ENCODE measurements around the gene ARID1B.

Gene ARID1B

DNA sequence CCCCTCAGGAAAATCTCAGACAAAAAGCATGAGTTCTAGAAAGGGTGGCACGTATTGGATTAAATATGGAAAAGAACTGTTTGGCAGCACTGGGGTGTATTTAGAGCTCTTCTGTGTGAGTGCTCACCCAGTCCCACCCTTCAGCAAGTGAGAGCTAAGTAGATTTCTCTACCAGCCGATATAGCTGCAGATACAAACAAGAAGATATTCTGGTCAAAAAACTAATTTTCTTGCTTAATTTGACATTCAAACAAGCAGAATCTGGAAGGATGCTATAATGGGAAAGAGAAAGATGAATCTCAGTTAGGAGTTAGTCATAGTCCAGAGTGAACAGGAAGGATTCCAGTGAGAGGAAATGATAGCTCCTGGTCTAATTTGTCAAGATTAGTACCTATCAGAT is 314.1 kb downstream of the ARID1B start:
- DNase-seq = no peak

DNA sequence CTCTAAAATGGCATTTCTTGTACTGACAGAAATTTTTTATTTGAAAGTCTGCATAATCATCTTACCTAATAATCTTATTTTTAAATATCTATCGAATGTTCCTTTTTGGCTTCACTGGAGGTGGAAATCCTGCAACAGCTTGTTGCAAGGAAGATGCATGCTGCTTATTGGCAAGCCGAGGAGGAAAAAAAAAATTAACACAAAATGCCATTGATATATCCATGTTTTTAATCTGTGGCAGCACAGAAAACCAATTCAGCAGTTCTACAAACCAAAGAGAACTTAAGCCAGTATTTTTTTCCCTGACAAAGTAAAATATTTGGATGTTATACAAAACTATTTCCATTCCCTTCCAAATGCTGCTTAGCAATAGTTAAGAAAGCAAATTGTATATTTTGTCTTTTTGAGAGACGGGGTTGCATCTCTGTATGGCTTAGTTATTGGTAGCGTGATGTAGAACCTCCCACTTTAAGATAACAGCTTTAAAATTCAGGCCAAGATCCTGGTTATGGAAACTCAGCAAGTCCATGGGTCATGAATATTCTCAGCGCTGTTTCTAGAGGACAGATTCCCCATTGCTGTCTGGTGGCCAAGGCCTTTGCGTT is 314.8 kb downstream of the ARID1B start:
- DNase-seq = no peak

DNA sequence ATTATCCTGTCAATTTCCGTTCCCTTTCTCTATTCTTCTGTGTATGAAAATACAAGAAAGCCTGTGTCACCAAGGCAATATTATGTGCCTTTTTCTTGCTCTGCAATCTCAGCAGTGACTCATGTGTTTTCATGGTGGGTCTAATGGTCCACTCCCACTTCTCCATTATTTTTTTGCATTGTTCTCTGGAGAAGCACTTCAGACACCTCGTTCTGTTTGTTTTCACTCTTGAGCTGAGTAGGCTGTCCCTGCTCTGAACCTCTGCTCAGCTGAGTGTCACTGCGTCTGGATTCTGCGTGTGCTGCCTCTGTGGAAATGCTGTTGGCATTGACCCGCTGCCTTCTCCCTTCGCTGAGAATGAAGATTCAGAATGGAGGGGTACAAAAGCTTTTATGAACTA is 315.6 kb downstream of the ARID1B start:
- peak; percentile 45 for DNase-seq

GRCh38 chr6:157093536-157093935 is 316.4 kb downstream of the ARID1B start:
- DNase-seq = no peak

- no peak for DNase-seq
Measured at GRCh38 chr6:157094038-157094437, 316.9 kb downstream of the ARID1B start.

GRCh38 chr6:157095084-157095483 is 317.9 kb downstream of the ARID1B start:
- DNase-seq = no peak

- no peak for DNase-seq
Measured at GRCh38 chr6:157095569-157095968, 318.4 kb downstream of the ARID1B start.

DNA sequence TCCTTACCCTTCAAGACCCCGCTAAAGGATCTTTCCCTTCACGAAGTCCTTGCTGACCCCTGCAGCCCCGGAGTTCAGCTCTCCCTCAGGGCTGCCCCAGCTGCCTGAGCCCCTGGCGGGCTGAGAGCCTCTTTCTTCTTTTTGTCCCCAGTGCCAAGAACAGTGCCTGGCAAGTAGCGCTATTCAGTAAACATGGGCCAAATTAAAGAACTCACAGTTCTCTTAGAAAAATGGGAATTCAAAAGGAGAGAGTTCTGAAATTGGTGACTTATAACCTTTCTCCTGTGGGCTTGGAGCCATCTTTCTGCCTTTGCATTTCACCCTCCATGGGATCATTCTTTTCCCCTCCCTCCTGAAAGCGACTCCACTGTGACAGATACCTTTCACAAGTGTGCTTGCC is 318.9 kb downstream of the ARID1B start:
- DNase-seq = no peak

- DNase-seq = no peak
Measured at GRCh38 chr6:157096522-157096921, 319.3 kb downstream of the ARID1B start.

GRCh38 chr6:157097255-157097955 is 320.2 kb downstream of the ARID1B start:
- DNase-seq = peak; percentile 48

GRCh38 chr6:157098999-157099398 is 321.8 kb downstream of the ARID1B start:
- no peak for DNase-seq

DNA sequence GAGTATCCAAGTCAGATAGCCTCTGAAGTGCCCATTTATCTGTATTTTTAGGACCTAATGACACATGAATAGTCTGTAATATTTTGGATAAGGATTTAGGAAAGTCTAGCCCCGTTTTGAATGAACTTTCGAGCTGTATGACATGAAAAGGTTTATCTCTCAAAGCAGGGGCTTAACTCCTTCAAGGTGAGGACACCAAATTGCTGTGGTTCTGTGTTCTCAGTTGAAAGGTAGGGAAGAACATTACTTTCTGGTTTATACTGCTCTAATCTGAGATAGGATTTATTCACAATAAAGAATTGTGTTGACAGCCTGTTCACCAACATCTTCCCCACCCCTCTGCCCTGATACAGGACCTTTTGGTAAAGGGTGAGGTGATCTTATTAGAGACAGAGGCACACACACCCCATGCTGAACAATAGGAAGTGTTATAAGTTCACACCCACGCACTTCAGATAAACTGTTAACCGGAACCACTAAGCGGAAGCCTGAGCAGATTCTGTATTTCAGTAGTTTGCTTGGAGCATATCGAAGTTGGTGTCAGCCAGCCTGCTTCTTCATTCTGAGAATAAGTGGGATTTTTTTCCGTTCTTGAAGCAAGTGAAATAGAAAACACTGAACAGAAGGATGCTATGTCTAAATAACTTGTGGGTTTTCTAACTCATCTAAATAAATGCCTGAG is 322.9 kb downstream of the ARID1B start:
- DNase-seq = no peak

DNA sequence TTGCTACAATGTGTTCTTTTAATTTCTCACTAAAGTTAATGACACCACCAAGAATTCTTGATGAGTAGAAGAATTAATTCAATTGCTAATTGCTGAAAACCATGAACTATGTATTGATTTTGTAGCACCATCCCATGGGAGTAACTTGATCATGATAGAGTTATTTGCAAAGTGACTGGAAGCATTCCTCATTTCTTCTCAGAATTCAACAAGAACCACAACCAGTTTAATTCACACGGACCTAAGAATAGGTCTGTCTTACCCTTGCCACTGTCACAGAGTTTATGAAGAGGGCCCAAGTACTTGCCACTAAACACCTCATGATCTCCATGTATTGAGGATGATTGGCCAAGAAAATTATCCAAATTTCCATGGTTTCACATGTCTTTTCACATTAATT is 324.0 kb downstream of the ARID1B start:
- DNase-seq = no peak

- no peak for DNase-seq
Measured at GRCh38 chr6:157104803-157105202, 327.6 kb downstream of the ARID1B start.

- no peak for DNase-seq
Measured at GRCh38 chr6:157106487-157106886, 329.3 kb downstream of the ARID1B start.

GRCh38 chr6:157107571-157107914 is 330.4 kb downstream of the ARID1B start:
- DNase-seq = no peak

DNA sequence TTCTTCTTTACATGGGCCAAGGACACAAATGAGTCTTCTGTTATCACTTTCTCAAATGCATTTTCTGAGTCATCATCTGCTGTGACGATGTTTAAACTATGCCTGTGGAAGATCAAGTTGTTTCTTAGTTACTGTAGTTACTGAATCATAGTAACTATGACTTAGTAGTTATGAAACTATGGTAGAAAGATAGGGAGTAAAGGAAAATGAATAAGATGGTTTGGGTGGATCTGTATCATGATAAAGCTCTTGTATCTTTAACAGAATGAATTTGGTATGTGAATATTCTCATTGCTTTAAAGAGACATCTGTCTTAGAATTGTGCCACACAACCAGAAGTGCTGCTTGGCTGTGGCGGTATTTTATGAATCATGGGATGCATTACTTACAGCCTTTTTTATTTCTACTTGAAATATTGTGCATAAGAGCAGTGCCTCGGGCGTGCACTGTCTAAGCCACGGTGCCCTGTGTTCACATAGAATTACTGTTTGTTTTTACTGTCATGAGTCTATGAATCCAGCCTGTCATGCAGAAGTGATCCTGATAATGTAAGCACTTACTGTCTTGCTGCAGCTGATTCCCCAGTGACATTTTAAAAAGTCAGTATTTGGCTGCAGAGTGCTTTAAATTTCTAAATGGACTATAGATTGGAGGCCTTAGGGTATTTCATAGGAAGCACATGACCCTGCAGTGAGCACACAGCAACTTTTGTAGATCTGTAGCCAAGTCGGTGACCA is 330.9 kb downstream of the ARID1B start:
- no peak for DNase-seq

GRCh38 chr6:157108923-157109322 is 331.7 kb downstream of the ARID1B start:
- no peak for DNase-seq

- DNase-seq = no peak
Measured at GRCh38 chr6:157110607-157111006, 333.4 kb downstream of the ARID1B start.

- no peak for DNase-seq
Measured at GRCh38 chr6:157113389-157113788, 336.2 kb downstream of the ARID1B start.

DNA sequence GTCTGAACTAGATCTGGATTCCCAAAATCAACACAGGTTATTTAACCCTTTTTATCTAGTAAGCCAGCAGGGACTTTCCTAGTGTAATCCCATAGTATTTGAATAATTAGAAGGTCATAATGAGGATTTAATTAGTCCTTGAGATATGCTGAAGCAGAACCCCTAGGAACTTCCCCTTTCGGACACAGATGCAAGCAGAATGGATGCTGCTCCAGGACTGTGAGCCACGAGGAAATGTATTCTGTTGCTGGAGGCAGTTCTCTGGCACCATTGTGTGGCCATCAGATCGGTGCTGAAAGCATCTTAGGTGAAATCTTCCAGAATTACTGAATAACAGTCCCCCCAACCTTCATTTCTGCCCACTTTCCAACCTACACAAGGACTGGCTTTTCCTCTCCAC is 339.2 kb downstream of the ARID1B start:
- DNase-seq = no peak

GRCh38 chr6:157117431-157118095 is 340.4 kb downstream of the ARID1B start:
- DNase-seq = no peak

GRCh38 chr6:157119502-157120027 is 342.4 kb downstream of the ARID1B start:
- no peak for DNase-seq
